Measurements from ENCODE around the gene SLC39A11. TPM values are rescaled to one million over a fixed set of nuclear protein-coding genes. Genes with fewer than 3 reads are reported as not detected.

The SLC39A11 gene
- polyA plus RNA-seq, 1 of the 3 experiments (the other 2 are of a cell fraction) = 23.5 TPM

DNA sequence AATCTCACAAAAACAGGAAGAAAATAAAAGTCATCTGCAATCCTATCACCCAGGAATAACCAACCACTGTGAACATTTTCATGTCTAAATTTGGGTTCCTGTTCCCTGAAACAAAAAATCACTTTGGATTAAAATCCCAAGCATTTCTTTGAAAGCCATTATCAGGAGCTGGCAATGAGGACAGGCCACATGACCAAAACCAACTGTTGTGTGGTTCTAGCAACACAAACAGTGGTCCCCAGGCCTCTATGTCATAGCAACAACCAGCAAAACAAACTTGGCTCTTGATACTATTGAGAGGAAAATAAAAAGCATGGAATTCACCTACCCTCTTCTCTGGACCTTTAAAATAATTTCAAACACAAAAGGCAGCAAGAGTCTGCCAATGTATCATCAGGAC lies 252.5 kb downstream of the SLC39A11 start:
- H3K27ac ChIP-seq (ENCODE audit: low read depth in 2 of 2, low read length in 1 of 2) = no peak overlapping the region
- no peak for DNase-seq
- no peaks in the 10 kb centered on the region for H3K9me3 ChIP-seq
- H3K9me2 ChIP-seq = no peaks in the 10 kb centered on the region
- no peak overlapping the region for H3K9ac ChIP-seq
- no peaks in the 10 kb centered on the region for H4K20me1 ChIP-seq (ENCODE audit: insufficient read depth)
- H3K79me2 ChIP-seq (ENCODE audit: insufficient read depth) = no peaks in the 10 kb centered on the region
- no peak overlapping the region for H3K4me2 ChIP-seq
- H3K4me1 ChIP-seq (ENCODE audit: control insufficient read depth in 1 of 2, insufficient read depth in 2 of 2, low read depth in 1 of 2, low read length in 1 of 2) = no peaks in the 10 kb centered on the region
- H3F3A ChIP-seq (replicated peaks; ENCODE audit: insufficient read depth) = no peaks in the 10 kb centered on the region
- POLR2A ChIA-PET = no interaction called here
- H3K27me3 ChIP-seq (ENCODE audit: insufficient read depth) = no peaks in the 10 kb centered on the region
- CTCF ChIA-PET = no interaction called here
- no peak for TF ChIP-seq RAD21 (IDR thresholded peaks at IDR 0.05; ENCODE audit: low read length)
- TF ChIP-seq SMC3 (IDR thresholded peaks at IDR 0.05; ENCODE audit: low read depth, low read length) = no peak
- no peak for TF ChIP-seq EP300 (IDR thresholded peaks at IDR 0.05; ENCODE audit: borderline replicate concordance in 1 of 2, low read depth in 1 of 2, low read length in 1 of 2)
- no peak for TF ChIP-seq GATA2 (CRISPR knock-in tag; IDR thresholded peaks at IDR 0.05)
- TF ChIP-seq RXRA (IDR thresholded peaks at IDR 0.05; ENCODE audit: borderline replicate concordance, low read depth) = no peak
- TF ChIP-seq NFIC (IDR thresholded peaks at IDR 0.05; ENCODE audit: borderline replicate concordance) = no peak
- TF ChIP-seq RCOR1 (IDR thresholded peaks at IDR 0.05; ENCODE audit: low read length) = no peak
- TF ChIP-seq FOXJ3 (CRISPR knock-in tag; IDR thresholded peaks at IDR 0.05) = no peak
- TF ChIP-seq FOSL2 (IDR thresholded peaks at IDR 0.05; ENCODE audit: borderline replicate concordance, low read depth) = no peak
- TF ChIP-seq, protein P1, sequence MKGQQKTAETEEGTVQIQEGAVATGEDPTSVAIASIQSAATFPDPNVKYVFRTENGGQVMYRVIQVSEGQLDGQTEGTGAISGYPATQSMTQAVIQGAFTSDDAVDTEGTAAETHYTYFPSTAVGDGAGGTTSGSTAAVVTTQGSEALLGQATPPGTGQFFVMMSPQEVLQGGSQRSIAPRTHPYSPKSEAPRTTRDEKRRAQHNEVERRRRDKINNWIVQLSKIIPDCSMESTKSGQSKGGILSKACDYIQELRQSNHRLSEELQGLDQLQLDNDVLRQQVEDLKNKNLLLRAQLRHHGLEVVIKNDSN (IDR thresholded peaks at IDR 0.05; ENCODE audit: borderline replicate concordance, low read depth) = no peak
- no peak for TF ChIP-seq TEAD4 (IDR thresholded peaks at IDR 0.05; ENCODE audit: borderline replicate concordance, insufficient read depth)
- TF ChIP-seq, protein P2, sequence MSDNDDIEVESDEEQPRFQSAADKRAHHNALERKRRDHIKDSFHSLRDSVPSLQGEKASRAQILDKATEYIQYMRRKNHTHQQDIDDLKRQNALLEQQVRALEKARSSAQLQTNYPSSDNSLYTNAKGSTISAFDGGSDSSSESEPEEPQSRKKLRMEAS (IDR thresholded peaks at IDR 0.05; ENCODE audit: low read depth) = no peak
- no peak for TF ChIP-seq NRF1 (IDR thresholded peaks at IDR 0.05; ENCODE audit: low read depth, low read length)
- TF ChIP-seq ELF1 (IDR thresholded peaks at IDR 0.05) = no peak
- TF ChIP-seq, protein P3, sequence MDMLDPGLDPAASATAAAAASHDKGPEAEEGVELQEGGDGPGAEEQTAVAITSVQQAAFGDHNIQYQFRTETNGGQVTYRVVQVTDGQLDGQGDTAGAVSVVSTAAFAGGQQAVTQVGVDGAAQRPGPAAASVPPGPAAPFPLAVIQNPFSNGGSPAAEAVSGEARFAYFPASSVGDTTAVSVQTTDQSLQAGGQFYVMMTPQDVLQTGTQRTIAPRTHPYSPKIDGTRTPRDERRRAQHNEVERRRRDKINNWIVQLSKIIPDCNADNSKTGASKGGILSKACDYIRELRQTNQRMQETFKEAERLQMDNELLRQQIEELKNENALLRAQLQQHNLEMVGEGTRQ (IDR thresholded peaks at IDR 0.05; ENCODE audit: borderline replicate concordance, low read depth, low read length) = no peak
- no peak for TF ChIP-seq FOXM1 (IDR thresholded peaks at IDR 0.05; ENCODE audit: low read depth)
- TF ChIP-seq TCF12 (IDR thresholded peaks at IDR 0.05) = no peak
- no peak for TF ChIP-seq JUND (IDR thresholded peaks at IDR 0.05)
- no peak for TF ChIP-seq POLR2AphosphoS5 (IDR thresholded peaks at IDR 0.05; ENCODE audit: low read depth, low read length)
- TF ChIP-seq, protein P4, sequence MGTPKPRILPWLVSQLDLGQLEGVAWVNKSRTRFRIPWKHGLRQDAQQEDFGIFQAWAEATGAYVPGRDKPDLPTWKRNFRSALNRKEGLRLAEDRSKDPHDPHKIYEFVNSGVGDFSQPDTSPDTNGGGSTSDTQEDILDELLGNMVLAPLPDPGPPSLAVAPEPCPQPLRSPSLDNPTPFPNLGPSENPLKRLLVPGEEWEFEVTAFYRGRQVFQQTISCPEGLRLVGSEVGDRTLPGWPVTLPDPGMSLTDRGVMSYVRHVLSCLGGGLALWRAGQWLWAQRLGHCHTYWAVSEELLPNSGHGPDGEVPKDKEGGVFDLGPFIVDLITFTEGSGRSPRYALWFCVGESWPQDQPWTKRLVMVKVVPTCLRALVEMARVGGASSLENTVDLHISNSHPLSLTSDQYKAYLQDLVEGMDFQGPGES (IDR thresholded peaks at IDR 0.05; ENCODE audit: low read depth, low read length) = no peak
- H3K36me3 ChIP-seq (replicated peaks in 1 of 2; ENCODE audit: control insufficient read depth in 1 of 2, insufficient read depth in 2 of 2, low read length in 1 of 2) = peaks cover 0 to 7% of the 10 kb centered on the region in 2 experiments
- H3K4me3 ChIP-seq (ENCODE audit: low read depth in 2 of 2, low read length in 1 of 2) = no peak overlapping the region
- H2AFZ ChIP-seq (ENCODE audit: low read depth) = no peak overlapping the region
